Measurements from ENCODE around the gene HS1BP3. TPM values are rescaled to one million over a fixed set of nuclear protein-coding genes. Genes with fewer than 3 reads are reported as not detected.

The HS1BP3 gene
- total RNA-seq, 4 donors from 2014 or later, result 7.1 to 41.8 (median 28.4) TPM

- Histone ChIP-seq H3K27me3 (peaks cover 0 to 5% of the 10 kb centered on the region in 2 donors), H3K9me3 (no peaks in the 10 kb centered on the region), H3K36me3 (no peaks in the 10 kb centered on the region), H3K4me3 (no peak overlapping the region), H3K27ac (no peak overlapping the region), H3K4me1 (peaks cover 4 to 22% of the 10 kb centered on the region in 2 donors)
- TF ChIP-seq POLR2A (IDR thresholded peaks at IDR 0.05) (no peak), CTCF (IDR thresholded peaks at IDR 0.05) (no peak)
- DNase-seq, result no peak
- intact Hi-C loops (cut with DNase I; ENCODE audit: low total_unique reads), result no loop called here
Measured at GRCh38 chr2:20671036-20671735, 20.3 kb upstream of the HS1BP3 start.

- Histone ChIP-seq H3K4me1 (peaks cover 0 to 20% of the 10 kb centered on the region in 2 donors), H3K9me3 (no peaks in the 10 kb centered on the region), H3K27ac (no peak overlapping the region), H3K27me3 (peaks cover 0 to 6% of the 10 kb centered on the region in 2 donors), H3K4me3 (no peak overlapping the region), H3K36me3 (no peaks in the 10 kb centered on the region)
- TF ChIP-seq POLR2A (IDR thresholded peaks at IDR 0.05) (no peak), CTCF (IDR thresholded peaks at IDR 0.05) (no peak)
- intact Hi-C loops (cut with DNase I; ENCODE audit: low total_unique reads), result no loop called here
- DNase-seq, result no peak
Measured at GRCh38 chr2:20670315-20671035, 19.6 kb upstream of the HS1BP3 start.

- TF ChIP-seq POLR2A (IDR thresholded peaks at IDR 0.05) (no peak), CTCF (IDR thresholded peaks at IDR 0.05) (no peak)
- peaks cover 0 to 6% of the 10 kb centered on the region in 2 donors for H3K27me3 ChIP-seq
- no peaks in the 10 kb centered on the region for H3K36me3 ChIP-seq
- H3K9me3 ChIP-seq, result no peaks in the 10 kb centered on the region
- no peak overlapping the region for H3K27ac ChIP-seq
- H3K4me3 ChIP-seq, result no peak overlapping the region
- intact Hi-C loops (cut with DNase I; ENCODE audit: low total_unique reads), result loop anchor here (5.0 kb wide), 1 partner anchor 293 kb away; no protein-coding TSS in a partner anchor
- DNase-seq, result no peak
- H3K4me1 ChIP-seq, result peaks cover 0 to 13% of the 10 kb centered on the region in 2 donors
Measured at GRCh38 chr2:20669562-20670314, 18.8 kb upstream of the HS1BP3 start.

- Histone ChIP-seq H3K9me3 (no peaks in the 10 kb centered on the region), H3K36me3 (no peaks in the 10 kb centered on the region), H3K27me3 (peaks cover 0 to 6% of the 10 kb centered on the region in 2 donors), H3K27ac (no peak overlapping the region), H3K4me3 (no peak overlapping the region), H3K4me1 (peaks cover 0 to 11% of the 10 kb centered on the region in 2 donors)
- DNase-seq, result no peak
- intact Hi-C loops (cut with DNase I; ENCODE audit: low total_unique reads), result loop anchor here (5.0 kb wide), 1 partner anchor 293 kb away; no protein-coding TSS in a partner anchor
- no peak for TF ChIP-seq POLR2A (IDR thresholded peaks at IDR 0.05)
- TF ChIP-seq CTCF (IDR thresholded peaks at IDR 0.05), result no peak
Measured at GRCh38 chr2:20668871-20669475, 18.1 kb upstream of the HS1BP3 start.
